Calu3 (cell line): ENCODE results near the gene KCMF1. TPM values are rescaled to one million over a fixed set of nuclear protein-coding genes. Genes with fewer than 3 reads are reported as not detected.

ENCODE experiments used
- BruUV-seq: library from RNA; stranded (reverse); fragments of 400-500 nt; replicated peaks from 2 replicates; lab custom pipeline; 2021; lab: Mats Ljungman, UMichigan
- CTCF ChIA-PET: fragments of 300-600 bp; sonication (Branson Sonifier 250); formaldehyde crosslinking; loops from one replicate; lab custom pipeline; 2022; ENCODE audit warnings: antibody characterized with exemption; lab: Charles Lee
- DNase-seq: peaks from one replicate; pipeline ENCODE4 v3.0.0; 2022
- H3K27ac Mint-ChIP-seq: one replicate; pipeline ENCODE4 v1.8.0; 2022; ENCODE audit warnings: mixed read lengths; ENCODE audit not compliant: unreplicated experiment
- H3K27me3 Mint-ChIP-seq: one replicate; pipeline ENCODE4 v1.8.0; 2022; ENCODE audit warnings: mixed read lengths; ENCODE audit not compliant: unreplicated experiment
- H3K36me3 Mint-ChIP-seq: one replicate; pipeline ENCODE4 v1.8.0; 2022; ENCODE audit warnings: mild to moderate bottlenecking, moderate library complexity, mixed read lengths; ENCODE audit not compliant: insufficient read depth, unreplicated experiment
- H3K4me1 Mint-ChIP-seq: one replicate; pipeline ENCODE4 v1.8.0; 2022; ENCODE audit warnings: mild to moderate bottlenecking, low read depth, mixed read lengths; ENCODE audit not compliant: unreplicated experiment
- H3K4me3 Mint-ChIP-seq: one replicate; pipeline ENCODE4 v1.8.0; 2022; ENCODE audit warnings: mild to moderate bottlenecking, low read depth, moderate library complexity, mixed read lengths; ENCODE audit not compliant: unreplicated experiment
- H3K9me3 Mint-ChIP-seq: one replicate; pipeline ENCODE4 v1.8.0; 2022; ENCODE audit warnings: low read depth, mixed read lengths; ENCODE audit not compliant: unreplicated experiment
- intact Hi-C: fragments of 100-400 bp; cut with micrococcal nuclease; formaldehyde crosslinking; loops from one replicate; pipeline ENCODE4 v1.10.0; 2022; ENCODE audit not compliant: unreplicated experiment
- total RNA-seq: library from RNA; stranded (reverse); gene quantifications from 2 replicates; pipeline ENCODE4 v1.2.3, GENCODE V29; 2022
- TF ChIP-seq, protein P1 (sequence below): fragments of 200-600 bp; IDR thresholded peaks from one replicate; pipeline ENCODE4 v1.8.0; 2022; ENCODE audit warnings: antibody characterized with exemption; ENCODE audit not compliant: unreplicated experiment

Gene KCMF1
- total RNA-seq, 1 experiment from 2014 or later: 69.8 TPM

DNA sequence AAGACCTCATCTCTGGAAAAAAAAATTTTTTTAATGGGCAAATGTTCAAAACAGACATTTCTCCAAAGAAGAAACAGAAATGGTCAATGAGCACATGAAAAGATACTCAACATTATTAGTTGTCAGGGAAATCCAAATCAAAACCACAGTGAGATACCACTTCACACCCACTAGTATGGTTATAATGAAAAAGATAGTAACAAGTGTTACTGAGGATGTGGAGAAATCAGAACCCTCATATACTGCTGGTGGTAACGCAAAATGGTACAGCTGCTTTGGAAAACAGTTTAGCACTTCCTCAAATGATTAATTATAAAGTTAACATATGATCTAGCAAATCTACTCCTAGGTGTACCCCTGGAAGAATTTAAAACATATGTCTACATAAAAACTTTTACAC is 133.3 kb downstream of the KCMF1 start:
- Mint-ChIP-seq H3K4me3 (no peak overlapping the region), H3K9me3 (no peaks in the 10 kb centered on the region), H3K27ac (no peak overlapping the region), H3K27me3 (peaks cover 14% of the 10 kb centered on the region), H3K4me1 (no peaks in the 10 kb centered on the region), H3K36me3 (no peaks in the 10 kb centered on the region)
- intact Hi-C loops: no loop called here
- no TSS peak for BruUV-seq
- CTCF ChIA-PET: no interaction called here
- TF ChIP-seq, protein P1, sequence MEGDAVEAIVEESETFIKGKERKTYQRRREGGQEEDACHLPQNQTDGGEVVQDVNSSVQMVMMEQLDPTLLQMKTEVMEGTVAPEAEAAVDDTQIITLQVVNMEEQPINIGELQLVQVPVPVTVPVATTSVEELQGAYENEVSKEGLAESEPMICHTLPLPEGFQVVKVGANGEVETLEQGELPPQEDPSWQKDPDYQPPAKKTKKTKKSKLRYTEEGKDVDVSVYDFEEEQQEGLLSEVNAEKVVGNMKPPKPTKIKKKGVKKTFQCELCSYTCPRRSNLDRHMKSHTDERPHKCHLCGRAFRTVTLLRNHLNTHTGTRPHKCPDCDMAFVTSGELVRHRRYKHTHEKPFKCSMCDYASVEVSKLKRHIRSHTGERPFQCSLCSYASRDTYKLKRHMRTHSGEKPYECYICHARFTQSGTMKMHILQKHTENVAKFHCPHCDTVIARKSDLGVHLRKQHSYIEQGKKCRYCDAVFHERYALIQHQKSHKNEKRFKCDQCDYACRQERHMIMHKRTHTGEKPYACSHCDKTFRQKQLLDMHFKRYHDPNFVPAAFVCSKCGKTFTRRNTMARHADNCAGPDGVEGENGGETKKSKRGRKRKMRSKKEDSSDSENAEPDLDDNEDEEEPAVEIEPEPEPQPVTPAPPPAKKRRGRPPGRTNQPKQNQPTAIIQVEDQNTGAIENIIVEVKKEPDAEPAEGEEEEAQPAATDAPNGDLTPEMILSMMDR: no peak
- no peak for DNase-seq

- no peak overlapping the region for H3K27ac Mint-ChIP-seq
- no peaks in the 10 kb centered on the region for H3K9me3 Mint-ChIP-seq
- intact Hi-C loops: no loop called here
- no TSS peak for BruUV-seq
- H3K4me3 Mint-ChIP-seq: no peak overlapping the region
- TF ChIP-seq, protein P1: no peak
- CTCF ChIA-PET: no interaction called here
- H3K36me3 Mint-ChIP-seq: no peaks in the 10 kb centered on the region
- DNase-seq: peak; percentile 4
- H3K4me1 Mint-ChIP-seq: no peaks in the 10 kb centered on the region
- peaks cover 14% of the 10 kb centered on the region for H3K27me3 Mint-ChIP-seq
Measured at GRCh38 chr2:85106489-85107180, 135.7 kb downstream of the KCMF1 start.

Other genes starting within 250 kb of the KCMF1 start
- 0.68 and 1.2 TPM in 2 replicates for gene TRABD2A, start 90.1 kb upstream of the KCMF1 start, total RNA-seq
- 1,316 and 1,437 TPM in 2 replicates for gene TMSB10, start 65.5 kb upstream of the KCMF1 start, total RNA-seq
- gene TCF7L1, start 162.2 kb downstream of the KCMF1 start, total RNA-seq: 2.9 and 3.0 TPM in 2 replicates